HEK293T (cell line): ENCODE data around the gene EYS.

Source experiments
- CTCF ChIA-PET: fragments of 350-600 bp; formaldehyde crosslinking; extraction: SDS; loops from one replicate; lab custom pipeline; 2021; ENCODE audit warnings: antibody characterized with exemption, inconsistent platforms; lab: Yijun Ruan, JAX
- POLR2A ChIA-PET: fragments of 350-600 bp; formaldehyde crosslinking; extraction: SDS; loops from one replicate; lab custom pipeline; 2020; ENCODE audit warnings: antibody characterized with exemption, inconsistent platforms; lab: Yijun Ruan, JAX
- DNase-seq: peaks from one replicate; pipeline ENCODE4 v3.0.0; 2012; ENCODE audit warnings: mixed read lengths; ENCODE audit errors: extremely low spot score
- ARNT ChIP-seq: fragments of 450-650 bp; IDR thresholded peaks from 2 replicates; pipeline ENCODE4 v1.6.1; 2017; ENCODE audit warnings: mild to moderate bottlenecking
- BHLHE40 ChIP-seq: fragments of 450-650 bp; IDR thresholded peaks from 2 replicates; pipeline ENCODE4 v1.6.1; 2016; ENCODE audit warnings: mild to moderate bottlenecking, moderate library complexity, borderline replicate concordance
- CTBP1 ChIP-seq: fragments of 450-650 bp; IDR thresholded peaks from 2 replicates; pipeline ENCODE4 v1.6.1; 2016; ENCODE audit warnings: borderline replicate concordance
- ELF4 ChIP-seq: fragments of 450-650 bp; IDR thresholded peaks from 2 replicates; pipeline ENCODE4 v1.6.1; 2017; ENCODE audit warnings: antibody characterized with exemption
- FOXA1 ChIP-seq: fragments of 450-650 bp; IDR thresholded peaks from 2 replicates; pipeline ENCODE4 v1.6.1; 2016; ENCODE audit warnings: mild to moderate bottlenecking
- FOXK2 ChIP-seq: fragments of 450-650 bp; IDR thresholded peaks from 2 replicates; pipeline ENCODE4 v1.6.1; 2016; ENCODE audit warnings: mild to moderate bottlenecking
- FOXM1 ChIP-seq: fragments of 450-650 bp; IDR thresholded peaks from 2 replicates; pipeline ENCODE4 v1.6.1; 2017; ENCODE audit warnings: mild to moderate bottlenecking, borderline replicate concordance
- HDGF ChIP-seq: fragments of 450-650 bp; IDR thresholded peaks from 2 replicates; pipeline ENCODE4 v1.6.1; 2017; ENCODE audit warnings: antibody characterized with exemption, borderline replicate concordance
- L3MBTL2 ChIP-seq: fragments of 450-650 bp; conservative IDR thresholded peaks from 2 replicates; pipeline ENCODE4 v1.6.1; 2016; ENCODE audit warnings: mild to moderate bottlenecking
- LEF1 ChIP-seq: fragments of 450-650 bp; IDR thresholded peaks from 2 replicates; pipeline ENCODE4 v1.6.1; 2017; ENCODE audit warnings: mild to moderate bottlenecking, borderline replicate concordance
- NFRKB ChIP-seq: fragments of 450-650 bp; IDR thresholded peaks from 2 replicates; pipeline ENCODE4 v1.6.1; 2016; ENCODE audit warnings: mild to moderate bottlenecking, moderate library complexity
- SP1 ChIP-seq: fragments of 450-650 bp; IDR thresholded peaks from 2 replicates; pipeline ENCODE4 v1.6.1; 2017
- SUZ12 ChIP-seq: fragments of 450-650 bp; IDR thresholded peaks from 2 replicates; pipeline ENCODE4 v1.6.1; 2016; ENCODE audit warnings: mild to moderate bottlenecking
- TARDBP ChIP-seq: fragments of 450-650 bp; IDR thresholded peaks from 2 replicates; pipeline ENCODE4 v1.6.1; 2016
- ZNF384 ChIP-seq: fragments of 450-650 bp; IDR thresholded peaks from 2 replicates; pipeline ENCODE4 v1.6.1; 2016
- TF ChIP-seq, protein P1 (sequence below): fragments of 450-650 bp; IDR thresholded peaks from 2 replicates; pipeline ENCODE4 v1.6.1; 2016

EYS gene

DNA sequence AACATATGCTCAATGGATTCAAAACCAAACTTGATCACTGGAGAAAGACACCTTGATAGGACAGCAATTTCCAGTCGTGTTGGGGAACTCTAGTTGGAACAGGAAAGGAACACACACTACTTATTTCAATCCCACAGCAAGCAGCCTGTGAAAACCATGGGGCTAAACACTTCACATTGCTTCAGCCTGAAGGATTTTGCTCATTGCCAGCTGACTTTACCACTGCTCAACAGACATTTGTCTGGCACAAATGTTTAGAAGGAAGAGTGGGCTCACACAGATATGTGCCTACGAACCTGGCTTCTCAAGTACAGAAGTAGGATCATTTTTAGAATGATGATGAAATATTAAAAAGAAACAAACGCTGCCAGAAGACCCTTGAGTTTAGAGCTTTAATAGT lies 1473.3 kb downstream of the EYS start:
- CTCF ChIA-PET, result no interaction called here
- POLR2A ChIA-PET, result no interaction called here
- no peak for DNase-seq
- TF ChIP-seq NFRKB, result no peak
- TF ChIP-seq ELF4, result no peak
- TF ChIP-seq SUZ12, result no peak
- TF ChIP-seq L3MBTL2, result no peak
- TF ChIP-seq BHLHE40, result no peak
- no peak for TF ChIP-seq ZNF384
- TF ChIP-seq FOXA1, result no peak
- TF ChIP-seq, protein P1, sequence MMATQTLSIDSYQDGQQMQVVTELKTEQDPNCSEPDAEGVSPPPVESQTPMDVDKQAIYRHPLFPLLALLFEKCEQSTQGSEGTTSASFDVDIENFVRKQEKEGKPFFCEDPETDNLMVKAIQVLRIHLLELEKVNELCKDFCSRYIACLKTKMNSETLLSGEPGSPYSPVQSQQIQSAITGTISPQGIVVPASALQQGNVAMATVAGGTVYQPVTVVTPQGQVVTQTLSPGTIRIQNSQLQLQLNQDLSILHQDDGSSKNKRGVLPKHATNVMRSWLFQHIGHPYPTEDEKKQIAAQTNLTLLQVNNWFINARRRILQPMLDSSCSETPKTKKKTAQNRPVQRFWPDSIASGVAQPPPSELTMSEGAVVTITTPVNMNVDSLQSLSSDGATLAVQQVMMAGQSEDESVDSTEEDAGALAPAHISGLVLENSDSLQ, result no peak
- no peak for TF ChIP-seq ARNT
- TF ChIP-seq TARDBP, result no peak
- no peak for TF ChIP-seq LEF1
- no peak for TF ChIP-seq SP1
- TF ChIP-seq FOXK2, result no peak
- no peak for TF ChIP-seq FOXM1
- TF ChIP-seq CTBP1, result no peak
- no peak for TF ChIP-seq HDGF

DNA sequence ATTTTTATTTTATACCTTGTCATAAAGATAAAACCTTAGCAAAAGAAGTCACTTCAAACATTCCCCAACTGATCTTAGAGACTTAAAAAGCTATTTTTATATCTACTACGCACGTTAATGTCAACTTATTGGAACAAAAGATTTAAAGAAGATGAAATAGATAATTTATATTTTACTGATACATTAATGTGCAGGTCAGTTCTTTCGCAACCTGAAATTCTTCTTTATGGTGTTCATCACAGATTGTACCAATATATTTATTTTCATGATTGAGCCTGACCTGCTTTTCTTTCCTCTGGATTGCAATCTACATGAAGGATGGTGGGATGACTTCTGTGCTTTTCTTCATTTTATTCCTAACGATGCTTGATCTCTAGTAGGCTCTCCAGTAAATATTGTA lies 1475.1 kb downstream of the EYS start:
- TF ChIP-seq ELF4 (no peak), TARDBP (no peak), SUZ12 (no peak)
- ChIA-PET CTCF (no interaction called here), POLR2A (no interaction called here)
- DNase-seq, result no peak

DNA sequence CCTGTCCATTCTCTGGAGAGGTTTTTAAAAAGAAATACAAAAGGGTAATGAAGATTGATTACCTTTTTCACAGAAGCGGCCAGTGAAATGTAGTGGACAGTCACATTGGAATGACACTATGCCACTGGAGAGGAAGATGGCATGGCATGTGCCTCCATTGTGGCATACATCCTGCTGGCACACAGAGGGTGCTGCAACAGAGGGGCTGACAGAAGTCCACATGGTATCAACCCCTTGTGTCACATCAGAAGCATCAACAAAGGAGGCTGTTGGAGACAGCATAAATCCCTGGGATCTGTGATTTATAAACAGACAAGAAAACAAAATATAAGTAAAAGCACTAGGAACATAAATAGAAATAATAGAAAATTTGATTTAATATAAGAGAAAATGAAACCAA lies 1476.5 kb downstream of the EYS start:
- CTCF ChIA-PET, result no interaction called here
- POLR2A ChIA-PET, result no interaction called here
- DNase-seq, result no peak
- no peak for TF ChIP-seq LEF1
- TF ChIP-seq SP1, result no peak
- TF ChIP-seq TARDBP, result no peak
- no peak for TF ChIP-seq CTBP1

DNA sequence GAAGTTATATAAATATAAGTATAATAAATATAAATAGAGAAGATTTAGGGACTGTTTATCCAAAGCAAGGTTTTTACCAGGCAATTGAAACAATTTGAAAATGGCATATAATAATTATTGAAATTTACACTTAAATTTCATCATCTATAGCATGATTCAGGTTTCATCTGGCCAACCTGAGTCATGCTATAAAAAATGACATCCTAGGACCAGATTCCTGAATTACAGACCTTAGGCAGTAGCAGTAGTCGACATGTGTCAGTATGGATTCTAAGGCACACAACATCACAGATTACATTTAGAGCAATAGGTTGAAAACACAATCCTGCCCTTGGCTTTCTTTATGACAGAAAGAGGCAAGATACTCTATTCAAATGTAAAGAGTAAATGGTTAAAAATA lies 1479.2 kb downstream of the EYS start:
- POLR2A ChIA-PET, result no interaction called here
- TF ChIP-seq TARDBP (no peak), FOXK2 (no peak), SP1 (no peak), CTBP1 (no peak), ARNT (no peak), FOXM1 (no peak), LEF1 (no peak), SUZ12 (no peak), BHLHE40 (no peak), ELF4 (no peak), NFRKB (no peak), L3MBTL2 (no peak), ZNF384 (no peak), HDGF (no peak), FOXA1 (no peak)
- TF ChIP-seq, protein P1, result no peak
- CTCF ChIA-PET, result no interaction called here
- DNase-seq, result no peak

DNA sequence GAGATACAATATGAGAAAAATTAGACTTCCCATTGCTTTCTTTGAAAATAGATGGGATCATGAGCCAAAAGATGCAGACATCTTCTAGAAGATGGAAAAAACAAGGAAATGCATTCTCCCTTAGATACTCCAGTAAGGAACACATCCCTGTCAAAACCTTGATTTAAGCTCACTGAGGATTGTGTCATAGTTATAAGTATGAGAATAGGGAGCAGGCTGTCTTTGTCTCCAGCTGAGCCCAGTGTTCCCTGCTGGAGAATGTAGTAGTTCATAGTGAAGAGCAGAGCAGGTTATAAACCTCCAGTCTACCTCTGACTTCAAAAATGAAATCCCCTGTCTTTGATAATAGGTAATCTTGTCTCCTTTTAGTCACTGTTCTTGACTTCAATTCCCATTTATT lies 1481.5 kb downstream of the EYS start:
- POLR2A ChIA-PET, result no interaction called here
- CTCF ChIA-PET, result no interaction called here
- TF ChIP-seq BHLHE40 (no peak), CTBP1 (no peak), FOXK2 (no peak), ELF4 (no peak), ZNF384 (no peak), SP1 (no peak), NFRKB (no peak), HDGF (no peak), FOXA1 (no peak)
- no peak for DNase-seq

DNA sequence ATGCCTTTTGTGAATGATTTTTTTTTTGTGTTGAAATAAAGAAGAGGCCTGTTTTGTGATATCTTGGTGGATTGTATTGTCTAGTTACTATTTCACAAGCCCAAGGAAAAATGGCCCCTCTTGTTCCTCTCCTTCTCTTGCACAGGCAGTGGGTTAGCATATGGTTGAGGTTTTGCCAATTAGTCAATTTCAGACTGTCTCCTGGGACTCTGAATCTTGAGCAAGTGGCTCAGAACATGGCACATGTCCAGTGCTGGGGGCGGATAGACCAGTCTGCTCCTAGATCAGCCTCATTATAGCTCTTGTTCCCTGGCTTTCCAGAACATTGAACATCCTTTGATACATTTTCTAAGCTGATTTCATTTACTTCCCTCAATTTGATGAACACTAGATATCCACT lies 1482.2 kb downstream of the EYS start:
- CTCF ChIA-PET, result no interaction called here
- POLR2A ChIA-PET, result no interaction called here
- DNase-seq, result no peak
- TF ChIP-seq, protein P1, result no peak
- TF ChIP-seq SP1, result no peak
- TF ChIP-seq ELF4, result no peak
- TF ChIP-seq NFRKB, result no peak
- no peak for TF ChIP-seq HDGF
- no peak for TF ChIP-seq L3MBTL2
- TF ChIP-seq ARNT, result no peak
- TF ChIP-seq TARDBP, result no peak
- TF ChIP-seq BHLHE40, result no peak

DNA sequence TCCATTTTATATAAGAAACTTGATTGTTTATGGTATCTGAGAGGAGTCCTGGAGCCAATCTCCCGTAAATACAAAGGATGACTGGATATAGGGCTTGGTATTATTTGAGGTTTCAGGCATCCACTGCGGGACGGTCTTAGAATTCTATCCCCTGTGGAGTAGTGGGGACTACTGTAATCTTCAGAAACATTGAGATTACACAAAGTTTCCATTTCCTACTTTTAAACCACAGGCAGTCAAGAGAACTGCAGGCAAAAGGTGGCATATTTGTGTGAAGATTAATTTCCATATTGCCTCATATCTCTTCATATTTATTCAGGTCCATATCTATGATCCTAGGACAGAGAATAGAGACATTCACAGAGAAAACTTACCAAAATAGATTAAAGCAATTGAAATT lies 1485.2 kb downstream of the EYS start:
- ChIA-PET POLR2A (no interaction called here), CTCF (no interaction called here)

More for the DNA sequence above, 1485.2 kb downstream of the EYS start:
- TF ChIP-seq CTBP1 (no peak), FOXM1 (no peak), SUZ12 (no peak), TARDBP (no peak), ARNT (no peak), HDGF (no peak), SP1 (no peak), ELF4 (no peak), NFRKB (no peak), LEF1 (no peak), ZNF384 (no peak), L3MBTL2 (no peak), FOXA1 (no peak), BHLHE40 (no peak), FOXK2 (no peak)
- TF ChIP-seq, protein P1, result no peak
- no peak for DNase-seq
